HG03558 (cell line): ENCODE data around the gene UBL4A.
A peak's percentile ranks its signal among the peaks of the same experiment; 100 is the strongest.
"Not testable (repeated sequence)": the region's sequence is repeated elsewhere in the genome, so short reads cannot be mapped to it uniquely, and the experiment has no call there.

Experiments
- ATAC-seq: cut with Tn5 transposase; IDR thresholded peaks from one replicate; pipeline ENCODE4 v1.9.1; 2021; ENCODE audit warnings: moderate number of reproducible peaks; ENCODE audit not compliant: unreplicated experiment; ENCODE audit errors: extremely low read depth

The UBL4A gene

DNA sequence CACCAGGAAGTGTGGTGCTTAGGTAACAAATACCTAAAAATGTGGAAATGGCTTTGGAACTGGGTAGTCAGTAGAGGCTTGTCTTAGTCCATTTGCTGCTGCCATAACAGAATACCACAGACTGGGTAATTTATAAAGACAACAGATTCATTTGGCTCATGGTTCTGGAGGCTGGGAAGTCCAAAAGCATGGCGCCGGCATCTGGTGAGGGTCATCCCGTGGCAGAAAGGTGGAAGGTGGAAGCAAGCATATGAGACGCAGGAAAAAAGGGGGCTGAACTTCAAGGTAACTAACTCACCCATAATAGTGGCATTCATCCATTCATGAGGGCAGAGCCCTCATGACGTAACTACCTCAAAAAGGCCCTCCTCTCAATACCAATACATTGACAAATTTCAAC, 23.0 kb upstream of the UBL4A start:
- no peak for ATAC-seq

DNA sequence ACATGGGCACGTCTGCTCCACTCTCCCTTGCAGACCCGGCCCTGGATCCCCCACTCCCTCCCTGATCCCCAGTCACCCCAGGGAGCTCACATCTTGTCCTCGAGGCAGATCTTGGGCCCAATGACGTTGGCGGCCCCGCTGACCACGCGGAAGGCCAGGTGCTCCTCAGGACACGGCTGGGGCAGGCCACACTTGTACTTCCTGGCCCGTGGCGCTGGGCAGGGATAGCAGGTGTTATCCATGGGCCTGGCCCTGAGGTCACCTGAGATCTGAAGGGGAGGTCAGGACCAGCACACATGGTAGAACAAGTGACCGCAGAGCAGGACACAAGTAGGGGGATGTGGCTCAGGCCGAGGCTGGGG, 21.9 kb upstream of the UBL4A start:
- ATAC-seq = no peak

DNA sequence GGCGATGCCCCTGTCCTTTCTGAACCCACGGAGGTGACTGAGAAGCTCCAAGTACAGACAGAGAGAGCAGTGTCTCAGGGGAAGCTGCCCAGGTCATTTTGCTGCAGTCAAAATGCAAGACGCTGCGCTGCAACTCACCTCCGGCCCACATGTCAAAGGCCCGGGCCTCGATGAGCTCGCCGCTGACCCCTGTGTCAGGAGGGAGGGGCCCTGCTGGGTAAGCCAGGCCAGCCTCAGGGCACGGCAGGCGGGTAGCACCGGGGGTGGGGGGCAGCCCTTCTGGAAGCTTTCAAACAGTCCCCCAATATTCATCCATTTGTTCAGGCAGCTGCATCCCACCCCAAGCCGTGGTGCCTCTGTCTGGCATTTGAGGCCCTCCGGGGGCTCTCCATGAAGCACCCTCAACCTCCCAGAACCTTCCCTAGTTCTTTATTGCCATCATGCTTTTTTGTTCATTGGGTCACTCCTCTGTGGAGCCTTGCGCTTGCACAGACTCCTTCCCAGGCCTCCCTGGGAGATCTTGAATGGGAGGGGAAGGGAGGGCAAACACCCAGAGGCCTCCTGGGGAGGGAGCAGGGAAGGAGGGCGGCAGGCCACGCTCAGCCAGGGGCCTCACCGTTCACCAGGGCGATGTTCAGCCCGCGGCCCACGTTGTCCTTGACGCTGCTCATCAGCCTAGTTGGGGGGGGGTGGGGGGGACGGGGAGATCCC, 21.4 kb upstream of the UBL4A start:
- no peak for ATAC-seq

DNA sequence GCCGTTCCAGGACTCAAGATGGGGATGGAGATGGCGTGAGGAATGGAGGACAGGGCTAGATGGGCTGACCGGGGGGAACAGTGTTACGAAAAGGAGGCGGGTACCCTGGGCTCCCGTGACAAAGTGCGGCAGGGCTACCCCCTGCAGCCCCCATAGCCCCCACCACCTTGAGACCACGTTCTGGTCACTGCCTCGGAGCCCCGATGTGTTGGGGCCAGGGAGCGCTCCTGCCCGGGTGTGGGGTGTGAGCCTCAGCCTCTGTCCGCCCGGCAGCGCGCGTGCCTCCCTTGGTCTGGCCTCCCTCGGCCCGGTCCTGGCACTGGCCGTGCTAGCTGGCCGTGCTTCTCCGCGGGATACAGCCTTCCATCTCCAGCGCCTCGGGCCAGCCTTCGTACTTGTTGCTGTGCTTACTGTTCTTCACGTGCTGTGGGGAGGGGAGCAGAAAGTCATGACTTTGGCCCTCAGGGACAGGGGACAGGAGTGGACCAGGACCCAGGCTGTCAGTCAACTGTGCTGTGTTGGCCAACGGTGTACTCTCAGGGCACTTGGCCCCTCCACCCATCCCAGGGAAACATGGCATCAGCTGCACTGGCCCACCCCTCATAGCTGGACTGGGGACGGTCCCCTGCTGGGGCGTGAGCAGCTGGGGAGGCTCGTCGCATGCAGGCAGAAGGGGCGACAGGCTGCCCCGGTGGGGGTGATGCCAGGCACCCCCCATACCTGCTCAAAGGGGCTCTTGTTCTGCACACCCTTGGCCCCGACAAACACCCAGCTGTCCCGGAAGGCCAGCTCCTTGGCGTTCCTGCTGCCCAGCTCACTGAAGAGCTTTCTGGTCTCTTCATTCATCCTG, 20.3 kb upstream of the UBL4A start:
- no peak for ATAC-seq

DNA sequence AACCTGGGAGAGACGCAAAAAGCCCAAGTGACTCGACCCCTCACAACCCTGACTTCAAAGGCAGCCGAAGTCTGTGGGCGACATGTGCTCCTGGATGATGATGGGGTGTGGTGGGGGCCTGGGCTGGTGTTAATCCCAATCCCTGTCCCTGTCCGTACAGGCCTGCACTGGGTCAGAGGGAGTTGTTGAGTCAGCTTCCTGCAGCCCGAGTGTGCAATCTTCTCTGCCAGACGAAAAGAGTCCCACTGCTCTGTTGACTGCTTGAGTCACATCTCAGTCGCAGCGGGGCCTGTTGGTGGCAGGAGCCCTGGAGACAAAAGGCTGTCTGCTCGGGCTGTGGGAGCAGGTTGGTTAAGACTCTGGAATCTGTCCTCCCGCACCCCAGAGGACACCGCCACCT, 19.3 kb upstream of the UBL4A start:
- ATAC-seq = no peak

DNA sequence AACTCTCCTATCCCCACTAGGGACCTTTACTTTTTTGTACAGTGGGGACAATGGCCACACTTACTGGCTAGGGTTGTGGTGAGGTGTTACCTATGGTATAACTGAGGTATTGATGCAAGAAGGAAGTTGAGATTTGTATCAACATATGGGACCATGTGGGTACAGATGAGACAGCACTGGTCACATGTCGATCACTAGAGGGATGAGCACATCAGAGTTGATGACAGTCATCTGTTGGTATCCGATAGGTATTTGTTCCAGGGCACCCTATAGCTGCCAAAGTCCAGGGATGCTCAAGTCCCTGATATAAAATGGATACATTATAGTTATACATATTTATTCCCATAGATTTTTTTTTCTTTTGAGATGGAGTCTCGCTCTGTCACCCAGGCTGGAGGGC, 16.6 kb upstream of the UBL4A start:
- ATAC-seq = no peak

DNA sequence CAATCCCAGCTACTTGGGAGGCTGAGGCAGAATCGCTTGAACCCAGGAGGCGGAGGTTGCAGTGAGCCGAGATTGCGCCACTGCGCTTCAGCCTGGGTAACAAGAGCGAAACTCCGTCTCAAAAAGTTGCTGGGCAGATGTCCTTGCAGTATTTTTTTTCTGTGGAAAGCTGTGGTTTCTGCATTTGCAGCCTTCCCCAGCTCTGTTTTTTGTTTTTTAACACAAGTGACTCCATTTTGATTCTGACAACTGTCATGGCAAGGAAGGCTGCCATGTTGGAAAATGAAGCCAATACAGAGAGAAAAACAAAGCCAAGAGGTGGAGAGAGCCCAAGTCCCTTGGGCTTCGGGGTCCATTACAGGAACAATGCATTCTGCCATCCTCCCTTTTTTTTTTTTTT, 15.7 kb upstream of the UBL4A start:
- ATAC-seq = no peak

DNA sequence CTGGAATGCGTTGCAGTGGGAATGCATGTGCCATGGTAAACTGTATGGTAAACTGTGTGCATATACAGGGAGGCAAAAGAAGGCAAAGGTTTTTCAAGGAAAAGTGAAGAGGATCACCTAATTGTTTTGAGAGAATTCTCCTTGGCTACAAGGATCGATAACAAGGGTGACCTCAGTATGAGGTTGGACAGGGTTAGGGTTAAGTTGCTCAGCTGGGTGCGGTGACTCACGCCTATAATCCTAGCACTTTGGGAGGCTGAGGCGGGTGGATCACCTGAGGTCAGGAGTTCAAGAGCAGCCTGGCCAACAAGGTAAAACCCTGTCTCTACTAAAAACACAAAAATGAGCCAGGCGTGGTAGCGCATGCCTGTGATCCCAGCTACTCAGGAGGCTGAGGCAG, 15.0 kb upstream of the UBL4A start:
- ATAC-seq = not testable (repeated sequence)

DNA sequence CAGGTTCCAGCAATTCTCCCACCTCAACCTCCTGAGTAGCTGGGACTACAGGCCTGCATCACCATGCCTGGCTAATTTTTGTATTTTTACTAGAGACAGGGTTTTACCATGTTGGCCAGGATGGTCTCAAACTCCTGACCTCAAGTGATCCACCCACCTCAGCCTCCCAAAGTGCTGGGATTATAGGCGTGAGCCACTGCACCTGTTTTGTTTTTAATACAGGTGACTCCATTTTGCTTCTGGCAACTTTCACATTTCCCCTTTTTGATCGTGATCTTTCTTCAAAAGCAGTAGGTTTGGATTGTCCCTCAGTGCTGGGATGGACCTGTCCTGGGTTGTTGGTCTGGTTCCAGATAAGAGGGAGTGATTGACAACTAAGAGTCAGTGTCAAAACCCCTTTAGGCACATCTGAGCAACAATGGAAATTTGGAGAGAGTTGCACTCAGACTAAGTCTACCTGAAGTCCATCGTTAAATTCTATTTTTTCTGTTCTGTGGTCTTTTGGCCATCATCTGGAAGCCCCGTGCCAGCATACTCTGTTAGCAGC, 10.2 kb upstream of the UBL4A start:
- not testable (repeated sequence) for ATAC-seq

DNA sequence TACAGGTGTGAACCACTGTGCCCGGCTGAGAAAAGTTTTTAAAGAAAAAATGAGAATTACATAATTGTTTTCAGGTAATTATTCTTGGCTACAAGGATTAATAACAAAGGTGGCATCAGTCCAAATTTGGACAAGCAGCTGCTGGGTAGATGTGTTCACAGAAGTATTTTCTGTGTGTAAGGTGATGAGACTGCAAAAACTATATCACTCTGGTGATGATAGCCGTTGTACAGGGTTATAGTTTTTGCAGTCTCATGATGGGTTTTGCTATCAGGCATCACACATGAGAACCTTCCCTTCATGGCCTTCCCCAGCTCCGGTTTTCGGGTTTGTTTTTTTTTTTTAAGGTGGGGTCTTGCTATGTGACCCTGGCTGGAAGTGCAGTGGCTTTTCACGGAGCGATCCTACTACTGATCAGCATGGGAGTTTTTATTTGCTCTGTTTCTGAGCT, 9.1 kb upstream of the UBL4A start:
- ATAC-seq = no peak

DNA sequence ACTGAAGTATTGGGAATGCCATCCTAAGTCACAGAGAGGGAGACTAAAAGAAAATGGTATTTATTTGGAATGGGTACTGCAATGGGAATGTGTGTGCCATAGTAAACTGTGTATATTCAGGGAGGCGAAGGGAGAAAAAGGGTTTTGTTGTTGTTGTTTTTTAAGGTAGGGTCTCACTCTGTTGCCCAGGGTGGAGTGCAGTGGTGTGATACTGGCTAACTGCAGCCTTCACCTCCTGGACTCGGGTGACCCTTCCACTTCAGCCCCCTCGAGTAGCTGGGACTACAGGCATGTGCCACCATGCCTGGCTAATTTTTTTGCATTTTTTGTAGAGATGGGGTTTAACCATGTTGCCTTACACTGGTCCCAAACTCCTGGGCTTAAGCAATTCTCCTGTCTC, 8.3 kb upstream of the UBL4A start:
- ATAC-seq = no peak

DNA sequence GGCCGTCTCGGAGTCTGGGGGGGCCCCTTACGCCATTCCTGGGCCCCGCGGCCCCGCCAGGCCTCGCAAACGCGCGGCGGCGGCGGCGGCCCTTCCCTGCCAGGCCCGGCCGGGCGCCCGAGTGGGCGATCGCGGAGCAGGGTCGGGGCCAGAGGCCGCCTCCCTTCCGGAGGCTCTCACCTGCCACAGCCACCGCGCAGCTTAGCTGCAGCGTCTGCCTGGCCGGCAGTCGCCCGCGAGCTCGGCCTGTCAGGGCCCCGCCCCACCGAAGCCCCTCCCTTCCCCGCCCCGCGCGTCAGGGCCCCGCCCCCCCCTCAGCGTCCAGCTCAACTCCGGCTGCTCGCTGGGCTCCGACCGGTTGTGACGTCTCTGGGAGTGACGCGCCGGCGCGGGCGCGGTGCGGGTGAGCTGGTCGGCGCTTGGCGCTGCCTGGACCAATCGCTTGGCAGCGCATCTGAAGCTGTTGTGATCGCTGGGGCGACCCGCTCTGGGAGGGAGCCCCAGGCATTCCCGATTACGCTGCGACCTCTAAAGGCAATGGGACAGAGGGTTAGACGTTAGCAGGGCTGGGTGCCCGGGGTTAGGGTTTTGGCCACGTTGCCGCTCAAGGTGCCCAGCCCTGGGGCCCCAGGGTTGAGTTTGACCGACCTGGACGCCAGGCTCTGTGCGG, 4.1 kb upstream of the UBL4A start, which contains the start of gene SLC10A3:
TSS of gene SLC10A3 (minus strand) at position 216 of the 670 bp plus-strand sequence. CDS start 1,689 bp downstream, outside the sequence.
- peak; percentile 53 for ATAC-seq

DNA sequence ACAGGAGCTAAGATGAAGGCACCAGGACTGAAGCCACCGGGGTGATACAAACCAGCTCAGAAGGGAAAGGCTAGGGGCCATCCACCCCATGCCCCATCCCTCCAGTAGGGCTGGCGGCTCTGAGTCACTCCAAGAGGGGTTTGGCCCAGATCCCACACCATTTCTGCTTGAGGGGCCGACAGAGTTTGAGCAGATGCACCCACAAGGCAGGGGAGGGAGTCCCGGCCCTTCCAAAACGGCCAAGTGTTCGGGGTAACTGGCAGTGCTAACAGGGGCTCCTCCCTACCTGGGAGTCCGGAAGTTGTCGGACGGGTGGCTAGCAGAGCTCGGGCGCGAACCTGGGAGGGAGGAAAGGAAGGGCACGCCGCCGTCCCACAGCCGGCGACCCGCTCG, 3.6 kb upstream of the UBL4A start:
- no peak for ATAC-seq

DNA sequence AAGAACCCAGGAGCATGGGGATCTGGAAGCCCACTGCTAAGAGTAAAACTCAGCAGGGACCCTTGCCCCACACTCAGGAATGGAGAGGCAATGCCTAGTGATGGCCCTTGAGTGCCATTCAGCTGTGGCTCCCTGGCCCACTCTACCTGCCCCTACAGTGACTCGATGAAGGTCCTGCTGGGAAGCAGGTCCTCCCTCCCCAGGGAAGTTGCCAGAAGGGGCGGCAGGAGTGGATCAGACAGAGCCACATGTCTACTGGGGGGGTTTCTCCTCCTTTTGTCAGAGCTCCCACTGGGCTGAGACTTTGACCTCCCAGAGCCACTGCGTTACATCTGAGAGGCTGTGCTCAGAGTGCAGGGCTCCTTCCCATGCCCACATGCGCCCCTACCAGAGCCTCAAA, 2.8 kb upstream of the UBL4A start:
- no peak for ATAC-seq

DNA sequence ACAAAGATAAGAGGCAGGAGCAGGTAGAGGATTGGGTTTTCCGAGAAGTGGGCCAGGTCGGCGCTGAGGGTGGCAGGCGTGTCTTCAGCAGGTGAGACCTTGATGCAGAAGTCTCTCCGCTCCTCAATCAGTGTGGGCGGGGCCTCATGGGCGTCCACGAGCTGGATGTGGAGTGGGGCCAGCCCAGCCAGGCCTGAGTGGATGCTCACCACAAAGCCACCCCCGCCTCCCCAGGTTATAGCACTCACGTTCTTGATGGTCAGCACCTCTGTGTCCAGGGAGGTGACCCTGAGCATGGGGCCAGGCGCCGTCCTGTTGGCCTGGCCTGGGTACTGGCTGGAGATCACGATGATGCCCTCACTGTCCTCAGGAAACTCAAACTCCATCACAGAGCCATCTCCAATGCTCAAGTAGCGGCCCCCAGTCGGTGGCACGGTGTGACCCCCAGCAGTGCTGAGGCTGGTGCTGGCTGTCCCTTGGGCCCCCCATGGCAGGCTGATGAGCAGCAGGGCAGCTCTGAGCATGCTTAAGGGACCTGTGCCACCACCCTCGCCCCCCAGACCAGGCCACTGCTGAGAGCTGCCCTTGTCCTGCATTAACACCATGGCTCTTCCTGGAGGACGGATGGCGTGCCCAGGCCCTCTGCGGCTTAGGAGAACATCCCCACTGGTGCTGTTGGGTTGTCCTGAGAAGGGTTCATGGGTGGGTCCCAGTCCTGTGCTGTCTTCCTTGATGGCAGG, 2.1 kb upstream of the UBL4A start:
- ATAC-seq = no peak

DNA sequence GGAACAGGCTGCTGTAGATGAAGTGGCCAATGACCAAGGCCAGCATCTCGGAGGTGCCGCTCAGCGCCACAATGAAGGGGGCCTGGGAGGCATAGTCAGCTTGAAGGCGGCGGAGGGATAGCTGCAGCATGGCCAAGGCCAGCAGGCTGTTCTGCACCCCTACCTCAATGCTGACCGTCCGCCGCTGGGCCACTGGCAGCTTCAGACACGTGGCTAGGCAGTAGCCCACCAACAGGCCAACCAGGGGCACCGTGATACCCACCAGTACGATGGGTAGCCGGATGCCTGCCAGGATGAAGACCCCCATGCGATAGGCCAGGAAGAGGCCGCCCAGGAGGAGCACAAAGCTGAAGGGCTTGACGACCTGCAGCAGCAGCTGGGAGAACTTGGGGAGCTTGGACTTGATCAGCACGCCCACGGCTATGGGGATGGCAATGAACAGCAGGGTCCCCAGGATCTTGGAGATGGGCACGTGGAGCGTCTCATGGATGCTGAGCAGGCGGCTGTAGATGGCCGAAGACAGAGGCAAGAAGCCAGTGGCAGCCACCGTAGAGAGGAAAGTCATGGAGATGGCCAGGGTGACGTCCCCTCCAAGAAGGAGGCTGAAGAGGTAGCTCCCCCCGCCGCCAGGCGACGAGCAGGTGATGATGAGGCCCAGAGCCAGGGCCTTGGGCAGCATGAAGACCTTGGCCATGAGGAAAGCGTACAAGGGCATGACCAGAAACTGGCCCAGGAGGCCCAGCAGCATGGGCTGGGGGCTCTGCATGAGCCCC, 1.3 kb upstream of the UBL4A start:
- no peak for ATAC-seq

DNA sequence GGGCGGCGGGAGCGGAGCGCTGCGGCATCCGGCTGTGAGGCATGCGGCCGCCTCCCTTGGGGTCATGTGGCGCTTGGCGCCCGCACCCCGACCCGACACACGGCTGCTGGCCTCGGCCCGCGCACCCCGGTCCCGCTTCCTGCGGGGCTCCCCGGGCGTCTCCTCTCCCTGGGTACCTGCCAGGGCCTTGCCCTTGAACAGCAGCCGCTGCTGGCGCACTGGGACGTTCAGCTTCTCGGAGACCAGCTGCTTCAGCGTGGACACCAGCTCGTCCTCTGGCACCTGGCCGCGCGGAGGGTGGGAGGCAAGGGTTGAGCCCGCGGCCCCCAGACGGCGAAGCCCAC, 391 bp downstream of the UBL4A start:
- no peak for ATAC-seq

DNA sequence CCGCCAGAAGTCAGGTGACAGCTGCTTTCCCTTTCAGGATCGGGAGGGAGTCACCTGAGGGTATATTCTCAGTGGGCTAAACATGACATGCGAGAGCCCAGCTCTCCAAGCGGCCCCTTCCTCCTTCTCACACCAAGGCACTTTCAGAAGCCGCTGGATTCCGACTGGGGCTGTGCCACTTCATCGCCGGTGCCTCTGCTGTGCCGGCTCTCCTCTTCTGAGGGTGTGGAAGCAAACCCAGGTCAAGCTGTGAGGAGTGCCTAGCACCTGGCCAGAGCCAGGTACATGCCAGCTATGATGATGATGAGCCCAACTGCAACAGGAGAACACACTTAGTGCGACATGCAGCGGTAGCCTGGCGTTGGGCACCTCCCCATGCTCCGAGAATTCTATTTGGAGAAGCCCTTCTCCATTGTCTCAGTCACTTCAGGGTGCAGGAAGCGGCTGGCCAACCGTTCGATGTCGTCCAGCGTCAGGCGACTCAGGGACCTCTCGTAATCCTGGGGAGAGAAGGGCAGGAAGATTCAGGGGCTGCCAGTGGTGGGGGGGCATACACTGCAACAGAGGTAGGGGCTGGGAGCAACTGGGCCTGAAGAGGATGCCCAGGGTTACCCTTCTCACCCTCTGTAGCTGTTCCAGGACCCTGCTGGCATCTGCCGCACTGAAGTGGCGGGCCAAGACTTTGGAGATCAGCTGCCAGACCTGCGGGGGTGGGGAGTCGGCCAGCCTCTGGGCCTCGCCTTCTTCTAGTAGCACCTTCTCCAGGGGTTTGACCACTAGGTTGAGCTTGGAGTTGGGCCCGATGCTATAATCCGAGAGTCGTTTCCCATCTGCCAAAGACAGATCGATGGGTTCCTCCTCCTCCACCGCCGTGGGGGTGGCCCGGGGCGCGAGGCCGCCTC, 1.0 kb downstream of the UBL4A start:
- ATAC-seq = no peak
